C4-2B (cell line): Measurements from ENCODE around the gene VAMP4.

Experiments
- ZFX ChIP-seq: fragments of 450-650 bp; IDR thresholded peaks from 2 replicates; pipeline ENCODE4 v1.6.1; 2017
- TF ChIP-seq, protein P1 (sequence below): fragments of 450-650 bp; conservative IDR thresholded peaks from 2 replicates; pipeline ENCODE4 v1.5.1; 2017; ENCODE audit warnings: mild to moderate bottlenecking

DNA sequence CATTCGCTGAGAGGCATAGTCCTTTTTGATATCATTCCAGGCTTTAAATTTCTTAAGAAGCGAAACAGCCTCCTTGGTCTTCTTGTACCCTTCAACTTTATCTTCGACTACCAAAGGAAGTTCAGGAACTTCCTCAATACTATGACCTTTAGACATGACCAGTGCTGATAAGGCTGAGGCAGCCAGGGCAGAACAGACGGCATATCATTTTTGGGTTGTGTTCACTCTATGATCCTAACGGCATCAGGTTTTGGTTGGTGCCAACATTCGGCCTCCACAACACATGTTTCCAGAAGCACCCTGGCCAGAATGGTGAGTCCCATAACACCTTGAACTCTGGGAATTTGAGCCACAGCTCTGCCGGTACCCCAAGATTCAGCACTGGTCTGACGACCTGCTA lies 58.0 kb downstream of the VAMP4 start:
- TF ChIP-seq, protein P1, sequence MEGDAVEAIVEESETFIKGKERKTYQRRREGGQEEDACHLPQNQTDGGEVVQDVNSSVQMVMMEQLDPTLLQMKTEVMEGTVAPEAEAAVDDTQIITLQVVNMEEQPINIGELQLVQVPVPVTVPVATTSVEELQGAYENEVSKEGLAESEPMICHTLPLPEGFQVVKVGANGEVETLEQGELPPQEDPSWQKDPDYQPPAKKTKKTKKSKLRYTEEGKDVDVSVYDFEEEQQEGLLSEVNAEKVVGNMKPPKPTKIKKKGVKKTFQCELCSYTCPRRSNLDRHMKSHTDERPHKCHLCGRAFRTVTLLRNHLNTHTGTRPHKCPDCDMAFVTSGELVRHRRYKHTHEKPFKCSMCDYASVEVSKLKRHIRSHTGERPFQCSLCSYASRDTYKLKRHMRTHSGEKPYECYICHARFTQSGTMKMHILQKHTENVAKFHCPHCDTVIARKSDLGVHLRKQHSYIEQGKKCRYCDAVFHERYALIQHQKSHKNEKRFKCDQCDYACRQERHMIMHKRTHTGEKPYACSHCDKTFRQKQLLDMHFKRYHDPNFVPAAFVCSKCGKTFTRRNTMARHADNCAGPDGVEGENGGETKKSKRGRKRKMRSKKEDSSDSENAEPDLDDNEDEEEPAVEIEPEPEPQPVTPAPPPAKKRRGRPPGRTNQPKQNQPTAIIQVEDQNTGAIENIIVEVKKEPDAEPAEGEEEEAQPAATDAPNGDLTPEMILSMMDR: no peak
- no peak for TF ChIP-seq ZFX
